MM.1S (cell line): Measurements from ENCODE around the gene PTCHD4.

Experiments used
- EZH2 ChIP-seq: fragments of 300-600 bp; sonication (generic); optimal IDR thresholded peaks from 2 replicates; pipeline ENCODE3; 2017; ENCODE audit warnings: low read depth, mild to moderate bottlenecking, antibody characterized with exemption, low read length, mixed read lengths
- EZH2phosphoT487 ChIP-seq: fragments of 300-600 bp; sonication (generic); IDR thresholded peaks from 2 replicates; pipeline ENCODE4 v1.6.1; 2018; ENCODE audit warnings: antibody characterized with exemption, low read length
- TF ChIP-seq, protein P1 (sequence below): fragments of 300-600 bp; sonication (generic); IDR thresholded peaks from 2 replicates; pipeline ENCODE4 v1.5.1; 2016; ENCODE audit warnings: antibody characterized with exemption, low read length, mixed read lengths

- TF ChIP-seq, protein P1, sequence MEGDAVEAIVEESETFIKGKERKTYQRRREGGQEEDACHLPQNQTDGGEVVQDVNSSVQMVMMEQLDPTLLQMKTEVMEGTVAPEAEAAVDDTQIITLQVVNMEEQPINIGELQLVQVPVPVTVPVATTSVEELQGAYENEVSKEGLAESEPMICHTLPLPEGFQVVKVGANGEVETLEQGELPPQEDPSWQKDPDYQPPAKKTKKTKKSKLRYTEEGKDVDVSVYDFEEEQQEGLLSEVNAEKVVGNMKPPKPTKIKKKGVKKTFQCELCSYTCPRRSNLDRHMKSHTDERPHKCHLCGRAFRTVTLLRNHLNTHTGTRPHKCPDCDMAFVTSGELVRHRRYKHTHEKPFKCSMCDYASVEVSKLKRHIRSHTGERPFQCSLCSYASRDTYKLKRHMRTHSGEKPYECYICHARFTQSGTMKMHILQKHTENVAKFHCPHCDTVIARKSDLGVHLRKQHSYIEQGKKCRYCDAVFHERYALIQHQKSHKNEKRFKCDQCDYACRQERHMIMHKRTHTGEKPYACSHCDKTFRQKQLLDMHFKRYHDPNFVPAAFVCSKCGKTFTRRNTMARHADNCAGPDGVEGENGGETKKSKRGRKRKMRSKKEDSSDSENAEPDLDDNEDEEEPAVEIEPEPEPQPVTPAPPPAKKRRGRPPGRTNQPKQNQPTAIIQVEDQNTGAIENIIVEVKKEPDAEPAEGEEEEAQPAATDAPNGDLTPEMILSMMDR: no peak
- no peak for TF ChIP-seq EZH2phosphoT487
- TF ChIP-seq EZH2: no peak
Observed at GRCh38 chr6:48139818-48140614, 29.0 kb upstream of the PTCHD4 start.
